ENCODE measurements around the gene ARHGAP40. TPM values are rescaled to one million over a fixed set of nuclear protein-coding genes. Genes with fewer than 3 reads are reported as not detected.

The ARHGAP40 gene
- total RNA-seq, 3 donors from 2014 or later = not detected

DNA sequence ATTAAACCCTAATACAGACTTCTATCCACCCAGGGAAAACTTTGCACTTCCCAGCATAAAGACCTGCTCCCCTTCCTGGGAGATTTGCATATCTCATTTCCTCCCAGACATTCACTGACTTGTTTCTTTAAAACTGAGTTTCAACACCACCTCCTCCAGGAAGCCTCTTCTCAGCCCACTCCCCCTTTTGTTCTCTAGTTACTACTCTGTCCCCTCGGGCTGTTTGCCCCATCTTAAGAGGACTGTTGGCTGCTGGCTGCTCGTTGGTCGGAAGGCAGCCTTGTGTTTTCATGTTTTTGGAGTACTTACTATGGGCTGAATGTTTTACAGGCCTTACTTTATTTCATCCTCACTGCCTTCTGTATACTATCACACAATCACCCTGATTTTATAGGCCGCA, 6.6 kb downstream of the ARHGAP40 start:
- TF ChIP-seq, protein P1, sequence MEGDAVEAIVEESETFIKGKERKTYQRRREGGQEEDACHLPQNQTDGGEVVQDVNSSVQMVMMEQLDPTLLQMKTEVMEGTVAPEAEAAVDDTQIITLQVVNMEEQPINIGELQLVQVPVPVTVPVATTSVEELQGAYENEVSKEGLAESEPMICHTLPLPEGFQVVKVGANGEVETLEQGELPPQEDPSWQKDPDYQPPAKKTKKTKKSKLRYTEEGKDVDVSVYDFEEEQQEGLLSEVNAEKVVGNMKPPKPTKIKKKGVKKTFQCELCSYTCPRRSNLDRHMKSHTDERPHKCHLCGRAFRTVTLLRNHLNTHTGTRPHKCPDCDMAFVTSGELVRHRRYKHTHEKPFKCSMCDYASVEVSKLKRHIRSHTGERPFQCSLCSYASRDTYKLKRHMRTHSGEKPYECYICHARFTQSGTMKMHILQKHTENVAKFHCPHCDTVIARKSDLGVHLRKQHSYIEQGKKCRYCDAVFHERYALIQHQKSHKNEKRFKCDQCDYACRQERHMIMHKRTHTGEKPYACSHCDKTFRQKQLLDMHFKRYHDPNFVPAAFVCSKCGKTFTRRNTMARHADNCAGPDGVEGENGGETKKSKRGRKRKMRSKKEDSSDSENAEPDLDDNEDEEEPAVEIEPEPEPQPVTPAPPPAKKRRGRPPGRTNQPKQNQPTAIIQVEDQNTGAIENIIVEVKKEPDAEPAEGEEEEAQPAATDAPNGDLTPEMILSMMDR (IDR thresholded peaks at IDR 0.05) = no peak
- no peaks in the 10 kb centered on the region for H3K4me1 ChIP-seq (ENCODE audit: low read depth)
- DNase-seq (no peak), ATAC-seq (no peak)
- no peak overlapping the region for H3K4me3 ChIP-seq
- no peaks in the 10 kb centered on the region for H3K36me3 ChIP-seq (ENCODE audit: low read depth)
- H3K9me3 ChIP-seq = no peaks in the 10 kb centered on the region
- intact Hi-C loops (cut with DNase I, micrococcal nuclease) = no loop called here

GRCh38 chr20:38609815-38610214, 8.2 kb downstream of the ARHGAP40 start:
- TF ChIP-seq, protein P1 (IDR thresholded peaks at IDR 0.05) = no peak
- DNase-seq (no peak), ATAC-seq (no peak)
- Histone ChIP-seq H3K4me3 (no peak overlapping the region), H3K36me3 (ENCODE audit: low read depth) (no peaks in the 10 kb centered on the region), H3K9me3 (no peaks in the 10 kb centered on the region), H3K4me1 (ENCODE audit: low read depth) (no peaks in the 10 kb centered on the region)
- intact Hi-C loops (cut with DNase I, micrococcal nuclease) = no loop called here

DNA sequence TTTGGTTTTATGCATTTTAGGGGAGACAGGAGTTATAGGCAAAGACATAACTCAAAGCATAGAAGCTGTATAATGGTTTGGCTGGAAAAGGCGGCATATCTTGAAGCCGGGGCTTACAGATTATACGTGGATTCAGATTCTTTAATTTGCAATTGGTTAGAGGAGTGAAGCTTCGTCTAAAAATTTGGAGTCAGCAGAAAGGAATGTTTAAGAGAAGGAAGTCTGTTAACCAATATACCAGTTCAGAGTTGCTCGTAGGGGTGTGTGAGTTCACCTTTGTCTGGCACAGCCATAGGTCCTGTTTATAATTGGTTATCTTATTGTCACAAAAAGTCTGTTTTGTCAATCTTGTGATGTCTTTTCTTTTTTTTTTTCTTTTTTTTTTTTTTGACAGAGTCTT, 8.9 kb downstream of the ARHGAP40 start:
- intact Hi-C loops (cut with DNase I, micrococcal nuclease) = no loop called here
- Histone ChIP-seq H3K4me3 (no peak overlapping the region), H3K9me3 (no peaks in the 10 kb centered on the region), H3K36me3 (ENCODE audit: low read depth) (no peaks in the 10 kb centered on the region), H3K4me1 (ENCODE audit: low read depth) (no peaks in the 10 kb centered on the region)
- TF ChIP-seq, protein P1 (IDR thresholded peaks at IDR 0.05) = no peak
- no peak for ATAC-seq
- DNase-seq = no peak

- intact Hi-C loops (cut with DNase I, micrococcal nuclease) = no loop called here
- H3K9me3 ChIP-seq = no peaks in the 10 kb centered on the region
- DNase-seq = no peak
- no peaks in the 10 kb centered on the region for H3K36me3 ChIP-seq (ENCODE audit: low read depth)
- no peak for ATAC-seq
- no peaks in the 10 kb centered on the region for H3K4me1 ChIP-seq (ENCODE audit: low read depth)
- TF ChIP-seq, protein P1 (IDR thresholded peaks at IDR 0.05) = no peak
- no peak overlapping the region for H3K4me3 ChIP-seq
These were observed 11.3 kb downstream of the ARHGAP40 start for GRCh38 chr20:38612751-38613515.

DNA sequence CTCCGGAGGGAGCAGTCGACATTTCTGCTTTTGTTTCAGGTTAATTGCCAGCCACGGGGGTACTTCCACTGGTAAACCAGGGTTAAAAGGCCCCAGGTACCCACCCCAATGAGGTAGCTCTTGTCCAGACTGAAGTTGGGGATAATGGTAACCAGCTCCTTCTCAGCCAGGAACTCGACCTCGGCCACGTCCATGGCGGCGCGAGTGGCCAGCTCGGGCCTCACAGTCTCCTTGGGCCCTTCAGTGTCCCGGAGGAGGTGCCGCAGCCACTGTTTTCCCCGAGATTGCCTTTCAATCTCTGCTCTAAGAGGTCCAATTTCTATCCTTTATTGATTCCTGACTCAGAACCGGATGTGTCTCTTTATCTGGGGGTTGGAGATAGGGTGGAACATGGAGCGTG, 13.7 kb downstream of the ARHGAP40 start:
- Histone ChIP-seq H3K4me3 (no peak overlapping the region), H3K9me3 (no peaks in the 10 kb centered on the region), H3K4me1 (ENCODE audit: low read depth) (no peaks in the 10 kb centered on the region), H3K36me3 (ENCODE audit: low read depth) (no peaks in the 10 kb centered on the region)
- no peak for DNase-seq
- TF ChIP-seq, protein P1 (IDR thresholded peaks at IDR 0.05) = no peak
- intact Hi-C loops (cut with DNase I, micrococcal nuclease) = no loop called here
- no peak for ATAC-seq

All from mucosa of descending colon (tissue), 3 donors.